IPS-20b (cell line): Measurements from ENCODE around the gene ANKRA2.

Experiments
- H3K27ac ChIP-seq: one replicate; pipeline ENCODE4 v1.5.1; 2013; ENCODE audit warnings: low read length
- H3K27me3 ChIP-seq: 2 replicates; pipeline ENCODE4 v1.6.1; 2013; ENCODE audit warnings: mild to moderate bottlenecking, low read length, inconsistent platforms; ENCODE audit not compliant: insufficient read depth
- H3K36me3 ChIP-seq: 2 replicates; pipeline ENCODE4 v1.6.1; 2013; ENCODE audit warnings: low read depth, mild to moderate bottlenecking, inconsistent platforms, low read length, moderate library complexity; ENCODE audit not compliant: insufficient read depth
- H3K4me1 ChIP-seq: 2 replicates; pipeline ENCODE4 v1.6.1; 2013; ENCODE audit warnings: mild to moderate bottlenecking, control low read depth, inconsistent platforms, low read length, moderate library complexity; ENCODE audit not compliant: insufficient read depth
- H3K4me3 ChIP-seq: 2 replicates; pipeline ENCODE4 v1.5.1; 2013; ENCODE audit warnings: mild to moderate bottlenecking, low read length, inconsistent platforms
- H3K9ac ChIP-seq: 2 replicates; pipeline ENCODE4 v1.6.1; 2013; ENCODE audit warnings: low read depth, mild to moderate bottlenecking, inconsistent platforms, low read length, moderate library complexity
- H3K9me3 ChIP-seq: 2 replicates; pipeline ENCODE4 v1.6.1; 2013; ENCODE audit warnings: mild to moderate bottlenecking, low read depth, low read length, inconsistent platforms; ENCODE audit not compliant: insufficient read depth

The ANKRA2 gene

DNA sequence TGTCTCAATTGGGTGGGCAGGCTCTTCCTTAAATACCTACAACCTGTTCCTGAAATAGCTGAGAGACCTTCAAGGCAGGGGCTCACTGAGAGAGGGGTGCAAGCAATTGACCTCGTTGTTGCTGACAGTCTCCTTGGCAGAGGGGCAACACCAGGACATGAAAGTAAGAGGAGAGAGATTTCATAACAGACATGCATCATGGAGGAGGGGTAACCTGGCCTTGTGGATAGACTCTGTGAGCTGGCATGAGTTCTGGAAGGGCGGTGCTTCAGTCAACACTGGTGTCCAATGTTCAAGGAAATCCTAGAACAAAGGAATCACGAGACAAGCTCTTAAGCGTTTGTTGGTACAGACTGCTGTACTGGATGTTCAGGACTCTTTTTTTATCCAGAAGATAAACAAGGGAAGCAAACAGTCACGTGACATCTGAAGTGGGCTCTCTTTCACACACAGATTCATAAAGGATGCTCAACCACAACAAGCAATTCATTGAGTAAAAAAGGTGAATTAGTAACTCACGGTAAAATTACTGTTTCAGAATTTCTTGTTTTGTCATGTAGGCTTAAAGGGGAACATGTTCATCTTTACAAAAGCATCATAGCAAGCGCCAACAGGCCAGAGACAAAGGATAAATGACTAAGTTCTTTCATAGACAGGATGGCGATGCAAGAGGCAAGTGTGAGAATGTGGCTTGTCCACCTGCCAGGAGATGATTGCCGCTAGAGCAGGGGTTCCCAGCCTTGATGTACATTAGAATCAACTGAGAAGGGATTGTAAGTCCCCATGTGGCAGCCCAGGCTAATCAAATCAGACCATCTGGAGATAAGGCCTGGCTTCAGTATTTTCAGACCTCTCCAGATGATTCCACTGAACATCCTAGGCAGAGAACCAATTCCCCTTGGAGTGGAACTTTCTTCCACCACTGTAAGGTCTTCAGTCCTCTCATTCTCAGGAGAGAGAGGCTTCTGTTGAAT, 20.7 kb downstream of the ANKRA2 start:
- H3K4me3 ChIP-seq: no peak overlapping the region
- no peak overlapping the region for H3K9ac ChIP-seq
- no peaks in the 10 kb centered on the region for H3K36me3 ChIP-seq

DNA sequence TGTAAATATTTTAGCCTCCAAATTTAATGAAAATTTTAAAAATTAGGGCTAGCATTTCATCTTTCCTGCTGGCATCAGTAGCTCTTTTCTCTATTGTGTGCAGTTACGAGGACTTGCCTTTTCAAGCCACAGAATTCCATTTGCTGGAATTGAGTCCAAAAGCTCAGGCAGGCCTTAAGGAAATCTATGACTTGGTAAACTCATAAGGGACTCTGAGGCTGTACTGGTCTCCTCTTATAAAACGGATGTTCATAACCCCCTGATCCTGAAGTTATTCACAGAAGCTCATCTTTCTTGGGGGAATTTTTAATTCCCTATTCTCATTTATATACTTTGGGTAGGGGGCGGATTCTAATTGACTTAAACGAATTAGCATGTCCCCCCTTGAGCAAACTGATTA, 23.4 kb downstream of the ANKRA2 start:
- Histone ChIP-seq H3K36me3 (no peaks in the 10 kb centered on the region), H3K27ac (no peak overlapping the region), H3K4me3 (no peak overlapping the region), H3K4me1 (peaks cover 2% of the 10 kb centered on the region; the same call in 1 of the 2 replicates), H3K9ac (no peak overlapping the region), H3K9me3 (no peaks in the 10 kb centered on the region), H3K27me3 (no peaks in the 10 kb centered on the region)

More for the DNA sequence above, 20.7 kb downstream of the ANKRA2 start:
- no peak overlapping the region for H3K27ac ChIP-seq
- no peaks in the 10 kb centered on the region for H3K9me3 ChIP-seq
- H3K27me3 ChIP-seq: no peaks in the 10 kb centered on the region
- H3K4me1 ChIP-seq: peaks cover 2% of the 10 kb centered on the region; the same call in 1 of the 2 replicates

DNA sequence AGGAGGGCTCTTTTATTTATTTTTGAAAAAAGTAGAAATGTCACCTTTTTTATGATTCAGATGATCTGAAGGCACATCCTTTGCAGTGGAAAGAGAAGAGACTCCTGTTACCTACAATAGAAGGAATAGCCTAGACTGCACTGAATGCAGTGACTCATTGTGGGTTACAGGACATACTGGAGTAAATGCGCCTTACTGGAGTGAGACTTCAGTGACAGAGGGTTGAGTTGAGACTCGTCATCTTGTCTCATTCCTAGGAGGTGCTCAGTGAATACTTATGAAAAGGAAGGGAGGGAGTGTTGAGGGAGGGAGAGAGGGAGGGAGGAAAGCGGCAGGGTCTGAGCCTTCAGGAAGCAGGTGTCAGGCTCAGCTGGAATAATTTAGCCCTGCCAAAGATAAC, 25.2 kb downstream of the ANKRA2 start:
- no peak overlapping the region for H3K4me3 ChIP-seq

DNA sequence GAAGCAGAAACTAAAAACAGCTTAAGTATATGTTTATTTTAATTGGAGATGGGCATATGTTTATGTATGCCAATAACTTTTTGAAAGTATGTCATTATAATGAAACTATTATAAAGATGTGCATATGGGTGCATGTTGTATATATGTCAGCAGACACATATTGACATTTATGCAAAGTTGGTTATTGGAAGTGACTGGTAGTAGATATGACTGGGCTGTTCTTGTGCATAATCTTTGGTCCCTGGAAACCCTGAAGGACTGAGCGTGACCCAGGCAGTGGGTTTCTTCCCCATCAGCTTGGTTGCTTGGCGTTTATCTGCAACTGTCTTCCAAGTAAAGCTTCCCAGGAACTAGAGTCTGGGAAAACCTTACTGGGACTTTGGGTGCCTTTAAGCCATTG, 25.7 kb downstream of the ANKRA2 start:
- Histone ChIP-seq H3K4me3 (no peak overlapping the region), H3K9ac (no peak overlapping the region), H3K27me3 (no peaks in the 10 kb centered on the region), H3K9me3 (no peaks in the 10 kb centered on the region; the same call in 1 of the 2 replicates), H3K4me1 (peaks cover 2% of the 10 kb centered on the region; the same call in 1 of the 2 replicates), H3K27ac (no peak overlapping the region), H3K36me3 (no peaks in the 10 kb centered on the region)

More for the DNA sequence above, 25.2 kb downstream of the ANKRA2 start:
- Histone ChIP-seq H3K27me3 (no peaks in the 10 kb centered on the region), H3K9ac (no peak overlapping the region), H3K4me1 (peaks cover 2% of the 10 kb centered on the region; the same call in 1 of the 2 replicates), H3K9me3 (no peaks in the 10 kb centered on the region), H3K36me3 (no peaks in the 10 kb centered on the region), H3K27ac (no peak overlapping the region)

DNA sequence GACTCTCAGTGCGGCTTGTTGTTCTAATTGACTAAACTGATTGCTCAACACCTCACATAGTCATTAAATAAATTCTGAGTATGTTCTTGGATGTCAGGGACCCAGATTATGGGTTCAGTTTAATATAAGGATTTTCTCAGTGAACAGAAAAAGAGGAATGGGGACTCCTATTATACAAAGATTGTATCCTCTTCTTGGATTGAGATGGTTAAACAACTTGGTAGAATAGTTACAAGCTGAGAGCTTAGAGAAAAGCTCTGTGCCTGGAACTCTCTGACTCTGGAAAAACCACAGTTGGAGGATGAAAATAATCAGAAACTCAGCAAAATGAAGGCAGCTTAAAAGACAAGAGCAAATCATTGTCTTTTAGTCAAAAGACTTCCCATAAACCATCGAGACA, 30.5 kb downstream of the ANKRA2 start:
- peaks cover 6% of the 10 kb centered on the region for H3K9me3 ChIP-seq
- no peak overlapping the region for H3K4me3 ChIP-seq
- H3K27me3 ChIP-seq: no peaks in the 10 kb centered on the region
- no peaks in the 10 kb centered on the region for H3K4me1 ChIP-seq
- no peak overlapping the region for H3K9ac ChIP-seq
- H3K36me3 ChIP-seq: no peaks in the 10 kb centered on the region
- no peak overlapping the region for H3K27ac ChIP-seq

DNA sequence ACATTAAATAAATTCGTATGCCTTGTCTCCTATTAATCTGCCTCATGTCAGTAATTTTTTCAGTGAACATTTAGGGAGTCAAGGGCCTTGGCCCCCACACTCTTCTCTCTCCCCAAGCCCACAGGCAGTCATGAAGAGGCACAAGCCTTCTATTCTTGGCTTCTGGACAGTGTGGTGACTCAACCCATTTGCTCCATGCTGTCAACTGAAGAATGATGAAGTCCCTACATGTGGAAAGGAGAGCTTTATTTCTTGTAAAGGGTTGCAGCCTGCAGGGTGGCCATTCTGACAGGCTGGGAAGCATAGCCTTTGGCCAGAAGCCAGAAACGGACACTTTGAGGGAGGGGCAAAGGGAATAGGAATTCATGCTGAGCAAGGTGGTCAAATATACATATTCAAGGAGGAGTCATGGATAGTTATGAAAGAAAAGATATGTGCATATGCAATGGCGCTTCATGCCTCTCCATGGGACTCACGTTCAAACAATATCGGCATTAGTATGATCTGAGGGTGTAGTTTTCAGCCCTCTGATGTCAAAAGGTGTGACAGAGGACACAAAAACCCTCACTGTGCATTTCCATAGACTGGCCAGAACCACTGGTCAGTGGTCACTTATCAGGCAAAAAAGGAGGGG, 31.3 kb downstream of the ANKRA2 start:
- no peaks in the 10 kb centered on the region for H3K36me3 ChIP-seq
- H3K9ac ChIP-seq: no peak overlapping the region
- no peak overlapping the region for H3K4me3 ChIP-seq
- 0 out of 2 replicates have a peak, but pooled peaks cover under 1% of the 10 kb centered on the region for H3K4me1 ChIP-seq
- no peaks in the 10 kb centered on the region for H3K27me3 ChIP-seq
- peaks cover 6% of the 10 kb centered on the region for H3K9me3 ChIP-seq
- no peak overlapping the region for H3K27ac ChIP-seq

DNA sequence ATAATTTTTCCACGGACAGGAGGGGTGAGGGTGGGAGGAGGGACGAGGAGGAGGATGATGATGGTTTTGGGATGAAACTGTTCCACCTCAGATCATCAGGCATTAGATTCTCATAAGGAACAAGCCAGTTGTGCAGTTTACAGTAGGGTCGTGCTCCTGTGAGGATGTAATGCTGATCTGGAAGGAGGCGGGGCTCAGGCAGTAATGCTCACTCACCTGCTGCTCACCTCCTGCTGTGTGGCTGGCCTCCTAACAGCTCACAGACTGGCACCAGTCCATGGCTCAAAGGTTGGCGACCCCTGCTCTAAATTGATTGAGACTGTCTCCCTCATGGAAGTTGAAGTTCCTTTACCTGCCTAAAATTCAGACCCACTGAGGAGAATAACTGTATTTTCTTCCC, 33.2 kb downstream of the ANKRA2 start:
- H3K4me3 ChIP-seq: no peak overlapping the region
- H3K27me3 ChIP-seq: no peaks in the 10 kb centered on the region
- H3K4me1 ChIP-seq: 0 out of 2 replicates have a peak, but pooled peaks cover 5% of the 10 kb centered on the region
- H3K27ac ChIP-seq: no peak overlapping the region
- H3K9me3 ChIP-seq: peaks cover 6% of the 10 kb centered on the region
- H3K36me3 ChIP-seq: no peaks in the 10 kb centered on the region
- H3K9ac ChIP-seq: no peak overlapping the region

DNA sequence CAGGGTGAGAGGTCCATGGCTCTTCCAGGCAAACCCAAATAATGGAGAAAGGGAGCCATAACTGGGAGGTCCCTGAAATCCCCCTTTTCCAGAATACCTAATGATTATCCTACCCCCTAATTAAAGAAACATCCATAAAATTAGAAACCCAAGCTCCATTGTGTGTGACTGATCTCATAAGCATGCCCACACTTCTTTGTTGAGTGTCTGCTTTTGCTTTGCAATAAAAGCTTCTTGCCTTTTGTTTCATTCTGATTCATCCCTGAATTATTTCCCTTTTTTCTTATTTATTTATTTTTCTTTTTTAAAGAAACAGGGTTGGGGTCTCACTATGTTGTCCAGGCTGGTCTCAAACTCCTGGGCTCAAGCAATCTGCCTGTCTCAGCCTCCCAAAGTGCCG, 34.1 kb downstream of the ANKRA2 start:
- H3K4me1 ChIP-seq: 0 out of 2 replicates have a peak, but pooled peaks cover 5% of the 10 kb centered on the region
- no peak overlapping the region for H3K27ac ChIP-seq
- peaks cover 6% of the 10 kb centered on the region for H3K9me3 ChIP-seq
- no peaks in the 10 kb centered on the region for H3K36me3 ChIP-seq
- no peaks in the 10 kb centered on the region for H3K27me3 ChIP-seq
- no peak overlapping the region for H3K4me3 ChIP-seq
- no peak overlapping the region for H3K9ac ChIP-seq

DNA sequence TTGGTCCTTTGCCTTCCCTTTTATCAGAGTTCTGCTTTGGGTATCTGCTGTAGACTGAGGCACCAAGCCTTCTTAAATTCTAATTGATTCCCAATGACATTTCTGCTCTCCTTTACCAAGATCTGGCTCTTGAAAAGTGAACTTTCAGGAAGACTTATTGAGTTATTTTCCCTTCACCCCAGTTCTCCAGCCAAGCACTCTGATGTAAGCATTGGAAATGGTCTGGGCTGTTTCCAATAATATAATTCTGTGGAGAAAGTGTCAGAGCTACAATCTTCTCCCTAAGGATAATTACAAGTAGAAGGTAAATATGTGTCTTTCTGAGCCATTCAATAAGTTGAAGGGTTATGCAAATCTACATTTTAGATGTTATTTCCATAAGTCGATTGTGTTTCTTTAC, 36.4 kb downstream of the ANKRA2 start:
- H3K4me1 ChIP-seq: 0 out of 2 replicates have a peak, but pooled peaks cover 5% of the 10 kb centered on the region
- H3K27me3 ChIP-seq: no peaks in the 10 kb centered on the region
- no peak overlapping the region for H3K27ac ChIP-seq
- H3K9me3 ChIP-seq: peaks cover 6% of the 10 kb centered on the region
- no peak overlapping the region for H3K9ac ChIP-seq
- no peaks in the 10 kb centered on the region for H3K36me3 ChIP-seq
- no peak overlapping the region for H3K4me3 ChIP-seq

DNA sequence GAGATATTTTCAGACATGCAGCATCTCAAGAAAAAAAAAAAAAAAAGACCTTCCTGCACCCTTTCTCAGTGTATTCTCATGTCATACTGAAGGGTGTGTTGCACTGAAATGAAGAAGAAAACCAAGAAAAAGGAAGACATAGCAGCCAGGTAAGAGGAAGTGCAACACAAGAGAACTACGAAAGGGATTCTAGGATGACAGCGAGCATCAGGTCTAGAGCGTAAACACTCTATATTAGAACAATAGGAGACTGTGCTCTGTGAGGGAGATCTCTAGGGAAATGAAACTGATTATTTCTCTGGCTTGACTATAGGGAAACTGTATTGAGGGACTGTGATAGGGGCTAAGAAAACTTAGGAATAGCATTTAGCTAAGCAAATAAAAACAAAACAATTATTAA, 37.2 kb downstream of the ANKRA2 start:
- Histone ChIP-seq H3K4me3 (no peak overlapping the region), H3K27me3 (no peaks in the 10 kb centered on the region), H3K9me3 (peaks cover 6% of the 10 kb centered on the region), H3K9ac (no peak overlapping the region), H3K4me1 (0 out of 2 replicates have a peak, but pooled peaks cover 5% of the 10 kb centered on the region), H3K27ac (no peak overlapping the region), H3K36me3 (no peaks in the 10 kb centered on the region)

DNA sequence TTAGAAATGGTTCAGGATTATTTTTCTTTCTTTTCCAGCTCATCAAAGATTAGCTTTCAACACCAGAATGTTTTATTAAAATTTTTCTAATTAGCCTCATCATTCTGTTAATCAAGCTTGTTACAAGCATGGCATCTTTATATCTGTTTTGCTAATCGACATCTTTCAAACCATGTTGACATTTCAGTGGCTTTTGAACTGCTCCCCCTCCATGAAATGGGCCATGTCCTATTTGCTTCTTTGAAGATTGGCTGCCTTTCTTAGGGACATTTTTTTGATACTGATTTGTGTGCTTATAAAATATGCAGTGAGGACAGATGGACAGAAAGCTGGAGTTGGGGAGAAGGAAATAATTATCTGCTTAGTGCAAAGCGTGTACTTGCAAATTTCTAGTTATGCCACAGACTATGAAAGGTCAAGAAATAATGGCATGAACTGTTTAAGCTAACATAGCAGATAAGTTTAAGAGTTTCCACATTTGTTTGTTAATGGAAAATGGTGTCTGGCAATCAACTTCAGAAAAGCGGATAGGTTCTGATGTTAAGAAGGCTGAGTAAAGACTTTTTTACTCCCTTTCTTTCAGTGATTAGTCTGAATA, 39.7 kb downstream of the ANKRA2 start:
- H3K4me3 ChIP-seq: no peak overlapping the region
- H3K9me3 ChIP-seq: no peaks in the 10 kb centered on the region
- no peak overlapping the region for H3K9ac ChIP-seq
- H3K27ac ChIP-seq: no peak overlapping the region
- no peaks in the 10 kb centered on the region for H3K27me3 ChIP-seq
- no peaks in the 10 kb centered on the region for H3K36me3 ChIP-seq
- H3K4me1 ChIP-seq: 0 out of 2 replicates have a peak, but pooled peaks cover 5% of the 10 kb centered on the region
